NCI-H2196 (cell line): ENCODE data around the gene MED16.
"Not testable (repeated sequence)": the region's sequence is repeated elsewhere in the genome, so short reads cannot be mapped to it uniquely, and the experiment has no call there.

Experiments
- DNase-seq: peaks from one replicate; lab custom pipeline; 2025; ENCODE audit not compliant: unreplicated experiment; lab: John Stamatoyannopoulos, UW

Gene MED16

DNA sequence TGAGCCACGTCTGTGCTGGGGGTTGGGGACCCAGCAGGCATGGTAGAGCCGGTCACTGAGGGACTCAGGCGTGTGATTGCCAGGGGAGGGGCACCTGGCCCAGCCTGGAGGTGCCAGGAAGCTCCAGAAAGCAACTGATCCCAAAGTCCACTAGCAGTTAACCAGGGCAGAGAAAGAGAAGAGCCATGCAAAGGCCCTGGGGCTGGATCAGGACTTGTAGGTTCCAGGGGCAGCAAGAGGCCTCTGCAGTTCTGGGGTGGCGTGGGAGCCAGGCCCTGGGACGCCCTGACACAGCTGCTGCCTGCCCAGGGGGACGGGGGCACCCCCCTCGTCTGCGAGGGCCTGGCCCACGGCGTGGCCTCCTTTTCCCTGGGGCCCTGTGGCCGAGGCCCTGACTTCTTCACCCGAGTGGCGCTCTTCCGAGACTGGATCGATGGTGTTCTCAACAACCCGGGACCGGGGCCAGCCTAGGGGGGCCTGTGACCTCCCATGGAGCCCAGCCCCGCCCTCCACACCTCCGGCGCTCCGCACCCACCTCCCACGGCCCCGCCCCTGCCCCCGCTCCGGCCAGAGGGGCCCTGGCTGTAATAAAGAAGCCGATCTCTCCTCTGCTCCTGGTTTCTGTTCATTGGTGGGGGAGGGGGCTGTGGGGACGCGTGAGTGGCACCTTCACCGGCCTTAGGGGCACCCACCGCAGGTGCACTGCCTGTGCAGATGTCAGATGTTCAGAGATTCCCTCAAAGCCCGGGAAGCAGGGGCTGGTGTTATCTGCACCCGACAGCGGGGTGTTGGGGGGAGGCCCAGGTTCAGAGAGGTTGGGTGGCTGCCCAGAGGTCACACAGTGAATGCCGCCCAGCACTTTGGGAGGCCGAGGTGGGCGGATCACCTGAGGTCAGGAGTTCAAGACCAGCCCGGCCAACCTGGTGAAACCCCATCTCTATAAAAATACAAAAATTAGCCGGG lies 61.3 kb downstream of the MED16 start:
- DNase-seq: no peak

- no peak for DNase-seq
Observed at GRCh38 chr19:829129-829758, 63.7 kb downstream of the MED16 start.

DNA sequence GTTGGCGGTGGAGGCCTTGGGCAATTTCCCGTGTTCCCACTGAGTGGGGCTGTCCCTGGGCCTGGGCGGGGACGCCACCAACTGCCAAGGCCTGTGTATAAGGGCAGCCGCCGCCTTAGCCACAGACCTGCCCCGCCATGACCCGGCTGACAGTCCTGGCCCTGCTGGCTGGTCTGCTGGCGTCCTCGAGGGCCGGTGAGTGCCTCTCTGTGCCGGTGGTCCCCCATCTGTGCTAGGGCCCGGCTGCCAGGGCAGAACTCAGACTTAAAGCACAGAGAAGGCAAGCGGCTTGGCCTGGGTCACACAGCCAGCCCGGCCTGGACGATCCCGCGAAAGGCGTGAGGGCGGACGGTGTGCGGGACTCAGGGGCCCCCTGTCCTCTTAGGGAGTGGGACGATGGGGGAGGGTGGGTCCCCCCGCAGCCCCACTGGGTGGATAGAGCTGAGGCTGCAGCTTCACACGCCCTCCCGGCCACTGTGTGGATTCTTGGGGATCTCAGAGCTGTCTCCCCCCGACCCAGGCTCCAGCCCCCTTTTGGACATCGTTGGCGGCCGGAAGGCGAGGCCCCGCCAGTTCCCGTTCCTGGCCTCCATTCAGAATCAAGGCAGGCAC lies 65.2 kb downstream of the MED16 start, which contains the start of gene AZU1:
AZU1 (plus strand) TSS at position 128 of the 612 bp plus-strand sequence; CDS start at position 138, 10 bp downstream.
- DNase-seq: no peak

DNA sequence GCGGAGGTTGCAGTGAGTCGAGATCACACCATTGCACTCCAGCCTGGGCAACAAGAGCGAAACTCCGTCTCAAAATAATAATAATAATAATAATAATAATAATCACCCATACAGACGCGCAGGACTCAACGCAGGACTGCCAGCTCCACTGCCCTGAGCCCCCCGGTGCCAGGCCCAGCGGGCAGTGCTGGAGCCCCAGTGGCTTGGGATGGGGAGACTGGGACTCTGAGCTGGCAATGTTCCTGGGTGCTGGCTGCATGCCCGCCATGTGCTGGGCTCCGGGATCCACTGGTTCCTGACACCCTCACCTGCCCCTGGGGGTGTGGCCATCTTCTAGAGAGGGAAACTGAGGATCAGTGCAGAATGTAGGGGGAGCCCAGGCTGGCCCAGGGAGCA lies 65.7 kb downstream of the MED16 start:
- DNase-seq: no peak

- no peak for DNase-seq
Observed at GRCh38 chr19:825897-826644, 66.9 kb downstream of the MED16 start.

GRCh38 chr19:824885-825284 lies 68.1 kb downstream of the MED16 start:
- no peak for DNase-seq

- no peak for DNase-seq
Observed at GRCh38 chr19:823565-824121, 69.3 kb downstream of the MED16 start.

GRCh38 chr19:821825-822503 lies 71.0 kb downstream of the MED16 start, which contains the start of gene PLPPR3:
TSS of gene PLPPR3 (minus strand) at chr19:821955. CDS start at chr19:821559, 396 bp downstream.
- DNase-seq: no peak

DNA sequence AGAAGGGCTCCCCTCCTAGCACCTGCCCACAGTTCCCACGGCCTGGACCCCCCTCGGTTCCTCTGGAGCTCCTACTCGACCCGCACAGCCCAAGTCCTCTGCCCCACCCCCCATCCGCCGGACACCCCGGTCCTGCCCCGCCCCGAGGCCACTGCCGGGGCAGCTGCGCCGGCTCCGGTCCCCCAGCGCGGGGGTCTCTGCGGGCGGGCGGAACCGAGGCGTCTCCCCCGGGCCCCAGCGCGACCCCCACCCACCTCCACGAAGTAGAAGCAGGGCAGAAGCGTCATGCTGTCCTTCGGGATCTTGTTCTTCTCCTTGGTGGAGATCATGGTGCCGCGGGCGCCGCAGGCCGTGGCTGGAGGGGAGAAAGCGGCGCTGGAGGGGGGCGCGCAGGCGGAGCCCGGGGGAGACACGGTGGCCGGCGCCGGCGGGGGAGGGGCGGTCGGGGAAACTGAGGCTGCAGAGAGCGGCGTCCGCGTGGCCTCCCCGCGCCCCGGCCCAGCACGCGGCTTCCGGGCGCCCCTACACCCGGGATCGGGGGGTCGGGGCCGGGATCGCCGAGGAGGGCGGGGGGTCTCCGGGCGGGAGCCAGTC lies 71.7 kb downstream of the MED16 start:
- DNase-seq: no peak

DNA sequence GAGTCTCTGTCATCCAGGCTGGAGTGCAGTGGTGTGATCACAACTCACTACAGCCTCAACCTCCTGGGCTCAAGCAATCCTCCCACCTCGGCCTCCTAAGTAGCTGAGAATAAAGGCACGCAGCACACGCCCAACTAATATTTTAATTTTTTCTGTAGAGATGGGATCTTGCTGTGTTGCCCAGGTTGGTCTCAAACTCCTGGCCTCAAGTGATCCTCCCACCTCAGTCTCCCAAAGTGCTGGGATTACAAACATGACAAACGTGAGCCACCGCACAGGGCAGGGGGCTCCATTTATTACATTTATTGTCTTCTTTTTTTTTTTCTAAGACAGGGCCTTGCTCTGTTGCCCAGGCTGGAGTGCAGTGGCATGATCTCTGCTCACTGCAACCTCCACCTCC lies 72.8 kb downstream of the MED16 start:
- not testable (repeated sequence) for DNase-seq
